Esophagus muscularis mucosa (tissue), 4 donors: Measurements from ENCODE around the gene FIS1. TPM values are rescaled to one million over a fixed set of nuclear protein-coding genes. Genes with fewer than 3 reads are reported as not detected.

ENCODE experiments used
- DNase-seq: peaks from one replicate; pipeline ENCODE4 v3.0.0-alpha.2; 2017; ENCODE audit errors: extremely low spot score
- H3K27ac ChIP-seq, 4 donors: fragments of 200-600 bp; sonication (generic); replicated peaks in 1 of 4; 1 replicate in 3 of 4; 2 replicates in 1 of 4; pipeline ENCODE4 v1.5.1; 2016 to 2019; ENCODE audit warnings: mild to moderate bottlenecking in 1 of 4
- H3K27me3 ChIP-seq, 4 donors: fragments of 200-600 bp; sonication (generic); one replicate each; pipeline versions ENCODE4 v1.5.1 to v1.6.0; 2016 to 2019
- H3K36me3 ChIP-seq, 4 donors: fragments of 200-600 bp; sonication (generic); one replicate each; pipeline ENCODE4 v1.5.1; 2016 to 2019
- H3K4me1 ChIP-seq, 4 donors: fragments of 200-600 bp; sonication (generic); one replicate each; pipeline ENCODE4 v1.5.1; 2016 to 2019
- H3K4me3 ChIP-seq, 4 donors: fragments of 200-600 bp; sonication (generic); 1 replicate in 2 of 4; 2 replicates in 2 of 4; pipeline ENCODE4 v1.5.1; 2016 to 2019; ENCODE audit warnings: mild to moderate bottlenecking in 4 of 4, moderate library complexity in 1 of 4
- H3K9me3 ChIP-seq, 4 donors: fragments of 200-600 bp; sonication (generic); 1 replicate in 3 of 4; 2 replicates in 1 of 4; pipeline ENCODE4 v1.5.1; 2016 to 2019
- CTCF ChIP-seq, 3 experiments: fragments of 200-600 bp in 2 of 3; fragments of 450-650 bp in 1 of 3; sonication (generic) in 2 of 3; IDR thresholded peaks; one replicate each; pipeline ENCODE4 v1.5.1; 2017 to 2019; ENCODE audit warnings: antibody characterized with exemption in 3 of 3, mild to moderate bottlenecking in 2 of 3, moderate library complexity in 1 of 3
- EP300 ChIP-seq: sonication (generic); formaldehyde crosslinking; IDR thresholded peaks from one replicate; pipeline ENCODE4 v1.6.1; 2017; ENCODE audit warnings: antibody characterized with exemption
- POLR2A ChIP-seq: fragments of 450-650 bp; IDR thresholded peaks from one replicate; pipeline ENCODE4 v1.6.1; 2017; ENCODE audit warnings: antibody characterized with exemption, moderate library complexity, mild to moderate bottlenecking, low read depth
- POLR2AphosphoS5 ChIP-seq, 2 donors: sonication (generic); formaldehyde crosslinking; IDR thresholded peaks; one replicate each; pipeline ENCODE4 v1.6.1; 2017; ENCODE audit warnings: antibody characterized with exemption in 2 of 2
- WGBS: methylation state at CpG from one replicate; pipeline ENCODE4 v1.1.5; 2018; 5-methylcytosine and 5-hydroxymethylcytosine counted together
- intact Hi-C: fragments of 100-400 bp; cut with DNase I; formaldehyde crosslinking; loops from one replicate; pipeline ENCODE4 v1.15.1; 2023
- small RNA-seq, 3 donors: library from RNA; depleted of rRNA; stranded (forward); fragments of <200 nt; gene quantifications; one replicate each; pipeline ENCODE3, GENCODE V24; 2016
- total RNA-seq, 4 donors: library from RNA; depleted of rRNA; stranded (reverse); fragments of >200 nt; gene quantifications; one replicate each; pipeline versions ENCODE4 v1.1.0 to v1.2.1, GENCODE V29; 2016

The FIS1 gene
- total RNA-seq, 4 donors from 2014 or later = 216 to 310 (median 295) TPM

GRCh38 chr7:101195884-101196283 is 49.0 kb downstream of the FIS1 start:
- peaks cover 0 to 75% (median 12%) of the 10 kb centered on the region in 4 donors for H3K27me3 ChIP-seq
- intact Hi-C loops = loop anchor here (10.0 kb wide), 1 partner anchor 51 kb away; no protein-coding TSS in a partner anchor
- no peaks in the 10 kb centered on the region for H3K4me1 ChIP-seq
- H3K27ac ChIP-seq = no peak overlapping the region
- no peak for DNase-seq
- H3K36me3 ChIP-seq = no peaks in the 10 kb centered on the region
- WGBS = 92% methylated on average over 17 of the region's 17 CpGs
- H3K9me3 ChIP-seq = no peaks in the 10 kb centered on the region
- no peak for TF ChIP-seq POLR2AphosphoS5 (IDR thresholded peaks at IDR 0.05)
- no peak for TF ChIP-seq CTCF (IDR thresholded peaks at IDR 0.05)
- TF ChIP-seq POLR2A = no peak
- TF ChIP-seq EP300 = no peak
- H3K4me3 ChIP-seq = no peak overlapping the region

Small RNA genes within 50 kb of the gene (small RNA-seq; reads per million reads assigned to genes)
- 0 to 0.19 (median 0) reads per million in 3 donors for gene RNU6-1104P

Other genes with a start within 250 kb of the FIS1 start
- under 1 TPM in 1 of 4 donors, not detected in 3; 0.06 TPM for gene MUC17, start 225.0 kb downstream of the FIS1 start, total RNA-seq
- 10 to 100 TPM; 16.2 to 25.1 (median 22.9) TPM for gene TRIM56, start 159.6 kb downstream of the FIS1 start, total RNA-seq
- gene SERPINE1, start 118.0 kb downstream of the FIS1 start, total RNA-seq = 10 to 100 TPM in 2 of 4 donors, 1 to 10 TPM in 2; 9.4 to 54.2 (median 18.2) TPM
- gene AP1S1, start 90.6 kb downstream of the FIS1 start, total RNA-seq = 10 to 100 TPM; 28.2 to 44.4 (median 35.5) TPM
- under 1 TPM in 3 of 4 donors, not detected in 1; 0.23 to 0.33 (median 0.26) TPM for gene VGF, start 79.5 kb downstream of the FIS1 start, total RNA-seq
- not detected for gene NAT16, start 64.8 kb downstream of the FIS1 start, total RNA-seq
- gene MOGAT3, start 44.0 kb downstream of the FIS1 start, total RNA-seq = under 1 TPM in 1 of 4 donors, not detected in 3; 0.17 TPM
- 10 to 100 TPM; 30.3 to 60.2 (median 50.1) TPM for gene PLOD3, start 27.5 kb downstream of the FIS1 start, total RNA-seq
- gene ZNHIT1, start 26.9 kb downstream of the FIS1 start, total RNA-seq = 10 to 100 TPM; 60.6 to 86.7 (median 77.6) TPM
- gene CLDN15, start 7.3 kb downstream of the FIS1 start, total RNA-seq = 1 to 10 TPM; 5.3 to 9.1 (median 6.4) TPM
- 10 to 100 TPM; 25.2 to 33.1 (median 28.5) TPM for gene IFT22, start 76.7 kb upstream of the FIS1 start, total RNA-seq
- not detected for gene COL26A1, start 117.8 kb upstream of the FIS1 start, total RNA-seq